Heart right ventricle (tissue), 16 donors: Measurements from ENCODE around the gene SENP2. TPM values are rescaled to one million over a fixed set of nuclear protein-coding genes. Genes with fewer than 3 reads are reported as not detected.
"Not testable (repeated sequence)": the region's sequence is repeated elsewhere in the genome, so short reads cannot be mapped to it uniquely, and the experiment has no call there.

Experiments used
- ATAC-seq, 8 donors: fragments of 200-7000 bp; cut with Tn5 transposase; one replicate each; pipeline ENCODE4 v1.9.1; 2020; ENCODE audit warnings: mild to moderate bottlenecking in 8 of 8, moderate library complexity in 8 of 8, moderate number of reproducible peaks in 1 of 8
- DNase-seq, 2 donors: peaks; one replicate each; pipeline ENCODE4 v3.0.0-alpha.2; 2020
- H3K27ac ChIP-seq, 10 donors: fragments of 200-600 bp; sonication (generic) in 2 of 10; one replicate each; pipeline versions ENCODE4 v1.5.0 to v1.8.0; 2020 to 2022; ENCODE audit warnings: mild to moderate bottlenecking in 3 of 10
- H3K27me3 ChIP-seq, 7 donors: fragments of 200-600 bp; one replicate each; pipeline ENCODE4 v1.8.0; 2021 to 2022; ENCODE audit warnings: mild to moderate bottlenecking in 2 of 7
- H3K36me3 ChIP-seq, 9 donors: fragments of 200-600 bp; sonication (generic) in 1 of 9; one replicate each; pipeline versions ENCODE4 v1.5.0 to v1.8.0; 2020 to 2022; ENCODE audit warnings: mild to moderate bottlenecking in 2 of 9
- H3K4me1 ChIP-seq, 9 donors: fragments of 200-600 bp; sonication (generic) in 1 of 9; one replicate each; pipeline versions ENCODE4 v1.5.0 to v1.8.0; 2020 to 2022; ENCODE audit warnings: mild to moderate bottlenecking in 4 of 9
- H3K4me3 ChIP-seq, 10 donors: fragments of 200-600 bp; sonication (generic) in 2 of 10; one replicate each; pipeline versions ENCODE4 v1.5.0 to v1.8.0; 2020 to 2022; ENCODE audit warnings: mild to moderate bottlenecking in 7 of 10, moderate library complexity in 2 of 10
- H3K9me3 ChIP-seq, 11 donors: fragments of 200-600 bp in 10 of 11; sonication (generic) in 2 of 11; one replicate each; pipeline versions ENCODE4 v1.5.0 to v1.8.0; 2013 to 2022; ENCODE audit warnings: mild to moderate bottlenecking in 2 of 11, control low read depth in 1 of 11, moderate library complexity in 1 of 11
- WGBS, 2 donors: extraction: QIAGEN DNeasy Blood & Tissue Kit; methylation state at CpG; one replicate each; pipeline ENCODE4 v1.1.7; 2013; ENCODE audit warnings: inconsistent platforms in 1 of 2; 5-methylcytosine and 5-hydroxymethylcytosine counted together
- intact Hi-C, 10 donors: fragments of 100-400 bp; cut with DNase I; formaldehyde crosslinking; loops; one replicate each; pipeline versions ENCODE4 v1.11.1 to v1.14.2; 2022
- polyA plus RNA-seq, 2 donors: library from polyadenylated mRNA; stranded (reverse); fragments of 200-250 nt; gene quantifications; one replicate each; pipeline ENCODE4 v1.2.3, GENCODE V29; 2013
- total RNA-seq, 10 donors: library from RNA; stranded (reverse); fragmentation: NEBNext Ultra II Directional in 3 of 10; extraction: Animal tissue kit (Norgen Biotek cat#: 25700) in 3 of 10; gene quantifications; one replicate each; pipeline versions ENCODE4 v1.2.1 to v1.2.4, GENCODE V29; 2021 to 2023
- TF ChIP-seq, protein P1 (sequence below), 9 donors: fragments of 200-600 bp; sonication (generic) in 2 of 9; IDR thresholded peaks; one replicate each; pipeline versions ENCODE4 v1.5.0 to v1.8.0; 2021 to 2022; ENCODE audit warnings: antibody characterized with exemption in 9 of 9, mild to moderate bottlenecking in 5 of 9, moderate library complexity in 1 of 9
- donor health status: Arrhythmogenic right ventricular cardiomyopathy.
- donor health status: ischemic (EF 13 %, LVEDD 7.1; RV severe dilation, severe dysfunction).
- donor health status: healthy with polysubstance abuse.
- donor health status: DM: no; HTN: yes; CAD: no.
- donor health status: DM: no; HTN: no; CAD: no.
- donor health status: ischemic (EF 25% LVEDD 6.9; RV normal size, moderate dysfunction).
- donor health status: ischemic (EF 25% LVEDD 5.7; RV mildly dilated, moderate dysfunction).
- donor health status: healthy.
- donor health status: DM: yes; HTN: yes; CAD: no.
- donor health status: Ischemic cardiomyopathy.
- donor health status: ischemic (EF 35%, LVEDD 5.7; RV mildly dilated, moderate dysfunction).
- donor health status: nonischemic (EF 11% LVEDD 7.7; RV severe dilation, severe dysfunction).
- donor health status: DM: yes; HTN: yes; CAD: no.
- donor health status: PGD.
- donor health status: ischemic (EF 29% LVEDD 5.4; RV normal size, mild dysfunction).
- donor health status: nonischemic (EF 23%, LVEDD 6.1; RV moderate dilation, normal function).

SENP2 gene
- total and polyA plus RNA-seq, 12 donors = 7.9 to 46.5 (median 34.9) TPM

- WGBS, 2 donors = 63 to 68% methylated on average over 2 of the region's 2 CpGs
- intact Hi-C loops = no loop called here
- Histone ChIP-seq H3K36me3 (peaks cover 0 to 4% (median 0%) of the 10 kb centered on the region in 9 donors), H3K27ac (no peak overlapping the region), H3K4me3 (no peak overlapping the region), H3K9me3 (no peaks in the 10 kb centered on the region), H3K4me1 (no peaks in the 10 kb centered on the region), H3K27me3 (no peaks in the 10 kb centered on the region)
- ATAC-seq = no peak
- DNase-seq = no peak
- TF ChIP-seq, protein P1, sequence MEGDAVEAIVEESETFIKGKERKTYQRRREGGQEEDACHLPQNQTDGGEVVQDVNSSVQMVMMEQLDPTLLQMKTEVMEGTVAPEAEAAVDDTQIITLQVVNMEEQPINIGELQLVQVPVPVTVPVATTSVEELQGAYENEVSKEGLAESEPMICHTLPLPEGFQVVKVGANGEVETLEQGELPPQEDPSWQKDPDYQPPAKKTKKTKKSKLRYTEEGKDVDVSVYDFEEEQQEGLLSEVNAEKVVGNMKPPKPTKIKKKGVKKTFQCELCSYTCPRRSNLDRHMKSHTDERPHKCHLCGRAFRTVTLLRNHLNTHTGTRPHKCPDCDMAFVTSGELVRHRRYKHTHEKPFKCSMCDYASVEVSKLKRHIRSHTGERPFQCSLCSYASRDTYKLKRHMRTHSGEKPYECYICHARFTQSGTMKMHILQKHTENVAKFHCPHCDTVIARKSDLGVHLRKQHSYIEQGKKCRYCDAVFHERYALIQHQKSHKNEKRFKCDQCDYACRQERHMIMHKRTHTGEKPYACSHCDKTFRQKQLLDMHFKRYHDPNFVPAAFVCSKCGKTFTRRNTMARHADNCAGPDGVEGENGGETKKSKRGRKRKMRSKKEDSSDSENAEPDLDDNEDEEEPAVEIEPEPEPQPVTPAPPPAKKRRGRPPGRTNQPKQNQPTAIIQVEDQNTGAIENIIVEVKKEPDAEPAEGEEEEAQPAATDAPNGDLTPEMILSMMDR (IDR thresholded peaks at IDR 0.05) = no peak
These were observed 54.2 kb downstream of the SENP2 start for GRCh38 chr3:185640308-185640707.

- H3K4me1 ChIP-seq, intact Hi-C loops, H3K4me3 ChIP-seq, H3K27me3 ChIP-seq, DNase-seq, H3K9me3 ChIP-seq, H3K27ac ChIP-seq, ATAC-seq: not testable (repeated sequence)
- 80% methylated on average over 17 of the region's 17 CpGs for WGBS, 2 donors
- peaks cover 0 to 11% (median 0%) of the 10 kb centered on the region in 9 donors for H3K36me3 ChIP-seq
These were observed 59.1 kb downstream of the SENP2 start for GRCh38 chr3:185645191-185645590.

DNA sequence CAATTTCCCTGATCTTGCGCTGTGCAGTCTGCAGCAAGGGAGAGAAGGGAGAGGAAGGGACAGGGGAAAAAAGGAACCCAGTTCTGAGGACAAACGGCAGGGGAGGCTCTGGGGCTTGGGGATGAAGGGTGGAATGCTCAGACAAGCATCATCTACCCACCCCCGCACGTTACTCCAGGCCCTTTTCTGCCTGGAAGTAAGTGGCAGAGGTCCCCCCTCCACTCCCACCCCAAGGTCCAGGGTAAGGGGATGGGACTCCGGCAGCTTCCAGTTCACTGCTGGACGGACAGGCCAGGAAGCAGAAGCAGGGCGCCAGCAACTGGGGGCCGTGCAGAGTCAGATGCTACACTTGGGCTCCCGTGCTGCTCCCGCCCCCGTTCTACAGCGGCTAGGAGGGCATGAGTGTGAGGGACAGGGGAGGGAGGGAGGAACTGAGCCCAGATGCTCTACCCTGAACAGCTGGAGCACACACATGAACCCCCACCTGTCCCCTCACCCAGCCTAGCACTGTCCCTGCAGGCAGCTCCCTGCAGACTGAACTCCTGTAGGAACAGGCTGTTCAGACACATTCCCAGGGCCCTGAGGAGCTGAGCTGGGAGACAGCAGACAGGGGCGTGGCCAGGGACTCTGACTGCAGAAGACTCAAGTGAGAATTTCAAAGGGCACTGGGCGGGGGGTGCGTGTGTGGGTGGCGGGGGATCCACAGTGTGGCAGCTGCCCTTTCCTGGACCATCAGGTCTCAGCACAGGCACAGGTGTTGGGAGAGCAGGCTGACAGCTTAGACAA lies 59.7 kb downstream of the SENP2 start:
- intact Hi-C loops = no loop called here
- 87 to 88% methylated on average over 12 to 16 of the region's 16 CpGs for WGBS, 2 donors
- DNase-seq = no peak
- TF ChIP-seq, protein P1 (IDR thresholded peaks at IDR 0.05) = no peak
- peak in 1 of 8 donors; percentile 8 for ATAC-seq
- Histone ChIP-seq H3K9me3 (no peaks in the 10 kb centered on the region), H3K36me3 (peaks cover 0 to 11% (median 0%) of the 10 kb centered on the region in 9 donors), H3K27ac (no peak overlapping the region), H3K27me3 (no peaks in the 10 kb centered on the region), H3K4me1 (peaks cover 0 to 6% (median 0%) of the 10 kb centered on the region in 9 donors), H3K4me3 (no peak overlapping the region)

- intact Hi-C loops = no loop called here
These were observed 60.5 kb downstream of the SENP2 start for GRCh38 chr3:185646382-185647133.

More at GRCh38 chr3:185646382-185647133, 60.5 kb downstream of the SENP2 start:
- 82 to 84% methylated on average over 14 of the region's 14 CpGs for WGBS, 2 donors
- no peak for DNase-seq
- H3K4me1 ChIP-seq = peaks cover 0 to 6% (median 0%) of the 10 kb centered on the region in 9 donors
- H3K9me3 ChIP-seq = no peaks in the 10 kb centered on the region
- no peak for ATAC-seq
- no peak overlapping the region for H3K27ac ChIP-seq
- H3K4me3 ChIP-seq = no peak overlapping the region
- H3K36me3 ChIP-seq = peaks cover 0 to 11% (median 0%) of the 10 kb centered on the region in 9 donors
- TF ChIP-seq, protein P1 (IDR thresholded peaks at IDR 0.05) = no peak
- H3K27me3 ChIP-seq = no peaks in the 10 kb centered on the region
